ENCODE data around the gene MAP4K2.

MAP4K2 gene

DNA sequence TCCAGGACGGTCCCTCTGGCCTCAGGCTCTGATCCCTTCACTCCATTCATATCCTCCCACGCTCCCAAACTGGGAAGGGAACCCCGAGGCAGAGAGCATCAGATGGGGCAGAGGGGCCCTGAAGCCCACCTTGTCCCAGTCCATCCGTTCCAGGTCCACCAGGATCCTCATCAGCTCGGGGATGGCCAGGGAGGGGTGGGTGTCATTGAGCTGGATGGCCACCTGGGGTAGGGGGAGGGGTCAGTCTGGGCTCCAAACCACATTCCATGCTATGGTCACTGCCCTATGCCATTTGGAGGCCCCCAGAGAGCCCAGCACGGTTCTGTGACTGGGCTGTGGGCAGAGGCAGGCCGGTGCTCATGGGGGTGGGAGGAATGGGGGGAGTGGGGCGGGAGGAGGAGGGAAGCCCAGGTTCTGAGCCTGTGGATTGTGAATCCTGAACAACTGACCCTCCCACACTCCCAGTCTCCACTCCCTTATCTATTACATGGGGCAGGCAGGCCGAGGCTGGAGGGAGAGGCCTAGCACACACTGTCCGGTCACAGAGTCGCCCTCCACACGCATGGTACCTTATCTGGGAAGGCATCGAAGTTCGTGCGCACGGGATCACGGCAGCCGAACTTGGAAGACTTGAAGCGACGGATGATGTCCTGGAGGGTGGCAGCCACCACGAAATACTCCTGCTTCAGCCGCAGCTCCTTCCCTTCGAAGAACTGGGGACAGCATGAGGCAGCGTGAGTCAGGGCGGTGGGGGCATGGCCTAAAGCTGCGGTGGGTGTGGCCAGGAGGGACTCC is 48.7 kb downstream of the MAP4K2 start:
- no peak for DNase-seq (ENCODE audit: low spot score)

DNA sequence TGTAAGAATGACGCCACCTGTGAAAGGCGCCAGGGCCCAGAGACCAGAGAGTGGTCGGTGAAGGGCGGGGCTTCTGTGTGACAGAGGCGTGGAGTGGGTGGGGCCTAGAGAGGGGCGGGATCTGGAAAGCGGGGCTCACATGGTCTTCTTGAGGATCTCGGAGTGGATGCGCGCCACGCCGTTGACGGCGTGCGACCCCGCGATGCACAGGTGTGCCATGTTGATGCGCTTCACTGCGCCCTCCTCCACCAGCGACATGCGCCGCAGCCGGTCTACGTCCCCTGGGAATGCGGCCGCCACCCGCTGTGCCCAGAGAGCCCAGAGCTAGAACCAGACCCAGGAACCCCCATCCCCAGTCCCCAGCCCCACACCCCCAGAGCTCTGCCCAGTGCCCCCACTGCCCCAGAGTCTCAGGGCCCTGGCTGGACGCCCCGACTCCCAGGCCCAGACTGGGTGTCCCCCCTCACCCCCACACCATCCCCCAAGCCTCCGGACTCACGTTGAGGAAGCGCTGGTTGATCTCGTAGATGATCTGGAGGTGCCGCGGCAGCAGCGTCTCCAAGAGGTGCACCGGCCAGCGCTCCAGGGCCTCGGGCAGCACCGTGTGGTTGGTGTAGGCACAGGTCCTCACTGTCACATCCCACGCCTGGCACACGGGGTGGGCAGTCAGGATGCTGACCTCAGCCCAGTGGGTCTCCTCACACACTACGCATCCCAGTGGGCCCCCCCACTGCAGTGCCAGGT is 49.5 kb downstream of the MAP4K2 start:
- no peak for DNase-seq (ENCODE audit: low spot score)

DNA sequence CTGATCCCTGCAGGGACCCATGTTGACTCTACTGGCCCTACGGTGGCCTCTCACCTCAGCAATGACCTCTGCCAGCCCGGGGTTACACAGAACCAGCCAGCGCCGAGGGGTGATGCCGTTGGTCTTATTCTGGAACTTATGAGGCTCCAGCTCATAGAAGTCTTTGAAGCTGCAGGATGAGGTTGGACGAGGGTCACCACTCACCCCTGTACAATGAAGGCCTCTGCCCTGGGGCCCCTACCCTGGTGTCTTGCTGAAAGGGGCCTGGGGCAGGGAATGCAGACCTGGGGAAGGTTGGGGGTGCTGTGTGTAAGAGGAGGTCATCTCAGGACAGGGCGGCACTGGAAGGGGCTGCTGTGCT is 50.0 kb downstream of the MAP4K2 start:
- DNase-seq (ENCODE audit: low spot score), result no peak

GRCh38 chr11:64752175-64752970 is 50.6 kb downstream of the MAP4K2 start:
- DNase-seq (ENCODE audit: low spot score), result no peak

- no peak for DNase-seq (ENCODE audit: low spot score)
Measured at GRCh38 chr11:64751580-64751979, 51.4 kb downstream of the MAP4K2 start.

- DNase-seq (ENCODE audit: low spot score), result no peak
Measured at GRCh38 chr11:64751136-64751535, 51.9 kb downstream of the MAP4K2 start.

GRCh38 chr11:64750361-64751054 is 52.5 kb downstream of the MAP4K2 start:
- no peak for DNase-seq (ENCODE audit: low spot score)

- no peak for DNase-seq (ENCODE audit: low spot score)
Measured at GRCh38 chr11:64747961-64748665, 54.9 kb downstream of the MAP4K2 start.

DNA sequence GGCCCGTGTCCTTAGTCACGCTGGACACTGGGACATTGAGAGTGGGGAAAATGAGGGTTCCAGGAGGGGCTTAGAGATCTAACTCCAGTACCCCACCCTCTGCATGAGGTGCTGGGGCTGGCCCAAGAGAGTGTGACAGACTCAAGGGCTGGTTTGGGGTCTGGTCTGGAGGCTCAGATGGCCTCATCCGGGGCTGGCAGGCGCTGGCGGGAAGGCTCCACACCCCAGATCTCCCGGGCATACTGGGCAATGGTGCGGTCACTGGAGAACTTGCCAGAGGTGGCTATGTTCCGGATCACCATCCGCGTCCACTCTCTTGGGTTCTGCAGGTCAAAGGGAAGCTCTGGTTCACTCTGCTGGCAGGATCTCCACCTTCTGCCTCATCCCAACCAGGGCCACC is 56.5 kb downstream of the MAP4K2 start:
- no peak for DNase-seq (ENCODE audit: low spot score)

DNA sequence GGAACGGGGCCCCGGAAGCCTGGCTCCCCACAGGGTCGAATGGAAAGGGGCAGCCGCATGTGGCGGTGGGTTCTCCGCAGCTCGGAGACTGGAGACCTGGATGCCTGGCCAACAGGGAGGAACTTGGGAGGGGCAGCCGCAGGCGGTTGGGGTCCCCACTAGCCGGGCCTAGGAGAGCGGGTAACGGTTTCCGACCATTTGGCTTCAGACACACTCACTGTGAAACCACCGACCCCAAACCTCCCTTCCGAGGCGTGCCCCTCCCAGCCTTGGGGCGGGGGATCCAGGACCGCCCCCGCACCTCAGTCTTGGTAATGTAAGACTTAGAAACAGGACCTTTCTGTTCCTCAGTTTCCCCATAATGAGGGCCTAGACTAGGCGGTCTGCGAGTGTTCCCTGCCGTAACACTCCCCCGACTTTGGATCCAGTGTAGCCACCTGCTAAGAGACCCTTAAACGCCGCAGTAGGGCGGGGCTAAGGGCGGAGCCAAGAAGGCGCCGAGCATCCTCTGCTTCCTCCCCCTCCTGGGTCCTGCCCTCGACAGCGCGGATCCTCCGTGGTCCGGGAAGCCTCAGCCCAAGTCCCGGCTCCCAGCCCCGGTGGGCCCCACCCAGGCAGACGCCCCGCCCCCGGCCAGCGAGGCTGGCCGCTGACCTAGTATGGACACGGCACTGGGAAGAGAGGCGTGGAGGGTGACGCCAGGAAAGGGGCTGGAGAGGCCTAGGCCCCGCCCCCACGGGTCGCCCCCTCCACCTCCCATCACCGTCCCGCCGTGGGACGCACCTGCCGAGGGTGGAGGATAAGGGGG is 57.3 kb downstream of the MAP4K2 start:
- DNase-seq (ENCODE audit: low spot score), result peak; percentile 33

- no peak for DNase-seq (ENCODE audit: low spot score)
Measured at GRCh38 chr11:64745189-64745520, 57.9 kb downstream of the MAP4K2 start.

DNA sequence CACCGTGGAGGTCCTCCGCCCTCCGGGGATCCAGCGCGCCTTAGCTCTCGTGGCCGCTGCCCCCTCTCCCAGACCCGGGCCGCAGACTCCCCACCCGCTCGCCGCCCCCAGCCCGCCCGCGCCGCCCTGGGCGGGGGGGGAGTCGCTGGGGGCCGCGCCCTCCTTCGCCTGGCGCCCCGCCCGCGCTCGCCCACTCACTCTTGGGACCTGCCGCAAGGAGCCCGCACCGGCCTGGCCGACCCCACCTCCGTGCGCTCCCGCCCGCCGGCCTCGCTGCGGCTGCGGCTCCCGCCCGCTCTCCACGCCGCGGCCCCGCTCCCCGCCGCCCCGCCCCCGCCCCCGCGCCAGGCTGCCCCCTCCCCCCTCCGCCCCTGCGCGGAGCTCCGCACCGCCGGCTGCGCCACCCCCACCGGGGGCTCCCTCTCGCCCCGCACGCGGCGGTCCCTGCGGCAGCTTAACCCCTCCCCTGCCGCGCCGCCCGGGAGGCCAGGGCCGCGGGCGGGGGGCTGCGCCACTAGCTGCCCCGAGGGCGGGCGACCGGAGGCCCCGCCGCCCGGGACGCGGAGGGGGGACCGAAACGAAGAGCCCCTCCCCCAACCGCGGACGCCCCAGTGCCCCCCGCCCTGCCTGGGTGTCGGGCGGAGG is 58.3 kb downstream of the MAP4K2 start:
- no peak for DNase-seq (ENCODE audit: low spot score)

DNA sequence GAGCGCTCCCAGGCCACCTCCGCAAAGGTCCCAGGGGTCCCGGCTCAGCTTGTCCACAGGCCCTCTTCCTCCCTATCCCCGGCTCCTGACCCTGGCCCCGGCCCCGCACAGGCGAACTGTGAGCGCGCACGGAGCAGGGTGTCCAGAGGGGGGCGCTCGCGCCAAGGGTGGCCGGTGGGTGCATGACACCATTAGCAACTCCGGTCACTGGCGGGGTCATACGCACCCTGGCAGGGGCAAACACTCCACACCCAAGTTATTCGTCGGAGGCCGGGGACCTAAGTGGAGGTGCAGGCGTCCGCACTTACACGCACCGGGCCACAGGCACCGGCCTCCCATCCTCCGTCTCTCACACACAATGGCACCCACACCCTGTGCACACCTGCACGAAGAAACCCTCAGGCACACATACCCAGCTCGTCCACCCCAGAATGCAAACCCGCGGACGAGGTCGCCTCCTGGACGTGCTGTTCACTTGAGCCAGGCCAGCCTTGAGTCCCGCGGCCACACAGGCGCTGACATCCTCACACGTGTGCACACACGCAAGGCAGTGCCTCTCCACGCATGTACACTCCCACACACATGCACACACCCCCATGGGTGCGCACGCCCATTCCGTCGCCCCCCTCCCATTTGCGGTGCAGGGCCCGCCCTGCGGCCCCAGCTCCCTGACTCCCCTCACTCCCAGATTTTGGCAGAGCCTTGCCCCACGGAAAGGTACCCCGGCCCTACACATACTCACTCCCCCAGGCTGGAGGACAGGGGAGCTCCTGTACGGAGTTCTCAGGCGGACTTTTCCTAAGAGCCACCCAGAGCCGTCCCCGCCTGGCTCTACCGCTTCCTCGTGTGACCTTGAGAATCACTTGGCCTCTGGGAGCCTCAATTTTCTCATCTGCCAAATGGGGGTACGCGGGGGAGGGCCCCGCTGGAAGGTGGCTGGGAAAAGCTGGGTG is 59.1 kb downstream of the MAP4K2 start, which contains the start of gene RASGRP2:
TSS of gene RASGRP2 (minus strand) at position 552 of the 953 bp plus-strand sequence. CDS start 1,276 bp downstream, outside the sequence.
- DNase-seq (ENCODE audit: low spot score), result no peak

- DNase-seq (ENCODE audit: low spot score), result no peak
Measured at GRCh38 chr11:64742889-64743590, 60.0 kb downstream of the MAP4K2 start.

GRCh38 chr11:64742087-64742888 is 60.7 kb downstream of the MAP4K2 start:
- no peak for DNase-seq (ENCODE audit: low spot score)

DNA sequence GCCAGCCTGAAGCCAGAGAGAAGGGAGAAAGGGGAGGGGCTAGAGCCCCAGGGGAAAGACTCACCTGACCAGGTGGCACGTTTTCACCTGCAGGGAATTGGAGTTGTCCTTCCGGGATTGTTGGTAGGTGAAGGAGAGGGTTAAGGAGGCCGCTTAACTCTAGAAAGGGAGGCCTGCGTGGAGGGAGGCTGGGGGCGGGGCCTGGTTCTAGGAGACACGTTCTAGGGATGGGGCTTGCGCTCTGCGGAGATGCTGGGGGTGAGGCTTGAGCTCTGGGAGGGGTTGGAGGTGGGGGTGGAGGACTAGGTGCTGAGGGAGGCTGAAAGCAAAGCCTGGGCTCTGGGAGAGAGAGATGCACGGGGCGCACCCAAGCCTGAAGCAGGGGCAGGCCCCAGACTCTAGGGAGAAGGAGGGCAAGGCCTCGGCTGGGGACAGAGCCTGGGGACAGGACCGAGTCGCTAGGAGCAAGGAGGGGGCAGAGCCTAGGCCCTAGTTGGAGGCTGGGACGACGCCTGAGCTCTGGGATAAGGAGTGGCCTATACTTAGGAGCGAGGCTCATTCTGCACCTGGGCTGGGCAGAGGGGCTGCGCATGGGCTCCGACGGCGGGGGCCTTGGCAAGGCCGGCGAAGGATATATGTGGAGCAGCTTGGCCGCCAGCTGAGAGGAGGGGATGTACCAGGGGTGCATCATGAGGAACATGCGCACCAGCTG is 61.5 kb downstream of the MAP4K2 start:
- no peak for DNase-seq (ENCODE audit: low spot score)

DNA sequence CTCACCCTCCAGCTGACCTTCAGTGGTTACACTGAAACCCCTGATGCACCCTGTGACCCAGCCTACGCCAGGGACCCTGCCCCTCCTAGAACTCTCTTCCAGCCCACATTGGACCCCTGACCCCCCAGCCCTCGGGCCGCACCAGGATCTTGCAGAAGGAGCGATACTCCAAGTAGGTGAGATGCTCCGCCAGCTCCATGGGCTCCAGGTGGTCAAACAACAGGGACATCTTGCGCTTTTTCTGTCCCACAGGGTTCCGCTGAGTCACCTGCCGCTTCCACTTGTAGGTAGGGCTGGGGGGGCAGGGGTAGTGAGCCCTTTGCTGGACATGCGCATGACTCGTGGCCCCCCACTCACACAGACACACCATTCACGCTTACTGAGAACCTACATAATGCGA is 63.1 kb downstream of the MAP4K2 start:
- DNase-seq (ENCODE audit: low spot score), result no peak

Data from pons (tissue), 1 donor.